ENCODE results near the gene PPIP5K1. TPM values are rescaled to one million over a fixed set of nuclear protein-coding genes. Genes with fewer than 3 reads are reported as not detected.

PPIP5K1 gene
- total RNA-seq, 1 donor from 2014 or later = 64.1 TPM

DNA sequence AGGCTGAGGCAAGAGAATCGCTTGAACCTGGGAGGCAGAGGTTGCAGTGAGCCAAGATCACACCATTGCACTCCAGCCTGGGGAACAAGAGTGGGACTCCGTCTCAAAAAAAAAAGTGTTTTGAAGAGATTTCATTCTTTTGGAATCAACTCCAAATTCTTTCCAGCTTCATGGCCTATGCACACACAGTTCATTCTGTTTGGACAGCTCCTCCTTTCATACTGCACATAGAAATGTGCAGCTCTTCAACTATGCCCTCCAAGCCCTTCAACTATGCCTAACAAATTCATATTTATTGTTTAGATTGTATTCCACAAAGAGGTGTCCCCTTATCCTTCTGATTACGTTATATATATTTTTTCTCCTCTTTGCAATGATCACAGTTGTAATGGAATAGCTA lies 101.2 kb downstream of the PPIP5K1 start:
- no peak for DNase-seq (ENCODE audit: low spot score)
- Mint-ChIP-seq H3K9me3 (no peaks in the 10 kb centered on the region), H3K27me3 (ENCODE audit: insufficient read depth) (no peaks in the 10 kb centered on the region), H3K27ac (no peak overlapping the region), H3K4me1 (ENCODE audit: low read depth) (peaks cover 24% of the 10 kb centered on the region), H3K36me3 (ENCODE audit: low read depth) (peaks cover 23% of the 10 kb centered on the region), H3K4me3 (no peak overlapping the region)
- intact Hi-C loops (cut with micrococcal nuclease) = no loop called here

- peaks cover 20% of the 10 kb centered on the region for H3K36me3 Mint-ChIP-seq (ENCODE audit: low read depth)
- H3K4me3 Mint-ChIP-seq = no peak overlapping the region
- no peak for DNase-seq (ENCODE audit: low spot score)
- no peaks in the 10 kb centered on the region for H3K27me3 Mint-ChIP-seq (ENCODE audit: insufficient read depth)
- peaks cover 17% of the 10 kb centered on the region for H3K4me1 Mint-ChIP-seq (ENCODE audit: low read depth)
- no peak overlapping the region for H3K27ac Mint-ChIP-seq
- no peaks in the 10 kb centered on the region for H3K9me3 Mint-ChIP-seq
- intact Hi-C loops (cut with micrococcal nuclease) = no loop called here
These were observed 102.6 kb downstream of the PPIP5K1 start for GRCh38 chr15:43487271-43487895.

- Mint-ChIP-seq H3K27ac (no peak overlapping the region), H3K36me3 (ENCODE audit: low read depth) (peaks cover 19% of the 10 kb centered on the region), H3K27me3 (ENCODE audit: insufficient read depth) (no peaks in the 10 kb centered on the region), H3K4me1 (ENCODE audit: low read depth) (peaks cover 12% of the 10 kb centered on the region), H3K9me3 (no peaks in the 10 kb centered on the region), H3K4me3 (no peak overlapping the region)
- no peak for DNase-seq (ENCODE audit: low spot score)
- intact Hi-C loops (cut with micrococcal nuclease) = no loop called here
These were observed 105.6 kb downstream of the PPIP5K1 start for GRCh38 chr15:43484455-43484854.

Other genes starting within 250 kb of the PPIP5K1 start
- gene ZSCAN29, start 219.2 kb downstream of the PPIP5K1 start, total RNA-seq = 32.9 and 34.9 TPM in 2 replicates
- 46.5 and 47.2 TPM in 2 replicates for gene TUBGCP4, start 219.1 kb downstream of the PPIP5K1 start, total RNA-seq
- gene TP53BP1, start 97.1 kb downstream of the PPIP5K1 start, total RNA-seq = 44.1 and 46.1 TPM in 2 replicates
- gene MAP1A, start 72.6 kb downstream of the PPIP5K1 start, total RNA-seq = 2.2 and 2.3 TPM in 2 replicates
- 0.44 and 0.86 TPM in 2 replicates for gene CKMT1B, start 3.8 kb upstream of the PPIP5K1 start, total RNA-seq
- gene STRC, start 28.6 kb upstream of the PPIP5K1 start, total RNA-seq = 0.23 and 0.32 TPM in 2 replicates
- gene CATSPER2, start 58.6 kb upstream of the PPIP5K1 start, total RNA-seq = 8.1 and 8.9 TPM in 2 replicates
- 0.15 and 0.16 TPM in 2 replicates for gene CKMT1A, start 103.7 kb upstream of the PPIP5K1 start, total RNA-seq
- gene PDIA3, start 156.2 kb upstream of the PPIP5K1 start, total RNA-seq = 299 and 303 TPM in 2 replicates
- 0.41 and 0.73 TPM in 2 replicates for gene ELL3, start 186.8 kb upstream of the PPIP5K1 start, total RNA-seq
- gene SERF2, start 202.1 kb upstream of the PPIP5K1 start, total RNA-seq = 531 and 540 TPM in 2 replicates
- 0.39 and 0.41 TPM in 2 replicates for gene SERINC4, start 210.0 kb upstream of the PPIP5K1 start, total RNA-seq
- 22.0 TPM in 2 replicates for gene HYPK, start 210.4 kb upstream of the PPIP5K1 start, total RNA-seq
- 46.4 and 46.6 TPM in 2 replicates for gene MFAP1, start 234.5 kb upstream of the PPIP5K1 start, total RNA-seq
- 71.1 and 75.2 TPM in 2 replicates for gene WDR76, start 236.8 kb upstream of the PPIP5K1 start, total RNA-seq